GM21723 (cell line): ENCODE results near the gene DNMBP.
A peak's percentile ranks its signal among the peaks of the same experiment; 100 is the strongest.
"Not testable (repeated sequence)": the region's sequence is repeated elsewhere in the genome, so short reads cannot be mapped to it uniquely, and the experiment has no call there.

Source experiments
- ATAC-seq: cut with Tn5 transposase; IDR thresholded peaks from one replicate; pipeline ENCODE4 v1.9.1; 2021; ENCODE audit warnings: mild to moderate bottlenecking, moderate library complexity; ENCODE audit not compliant: unreplicated experiment

The DNMBP gene

GRCh38 chr10:99870123-99870730 is 139.5 kb downstream of the DNMBP start:
- no peak for ATAC-seq

GRCh38 chr10:99869581-99870122 is 140.1 kb downstream of the DNMBP start:
- no peak for ATAC-seq

- ATAC-seq: not testable (repeated sequence)
Observed at GRCh38 chr10:99867250-99867649, 142.5 kb downstream of the DNMBP start.

GRCh38 chr10:99863535-99864240 is 146.1 kb downstream of the DNMBP start:
- ATAC-seq: not testable (repeated sequence)

GRCh38 chr10:99860466-99860865 is 149.3 kb downstream of the DNMBP start:
- ATAC-seq: no peak

GRCh38 chr10:99859585-99859984 is 150.2 kb downstream of the DNMBP start:
- no peak for ATAC-seq

GRCh38 chr10:99858849-99859248 is 150.9 kb downstream of the DNMBP start:
- ATAC-seq: no peak

GRCh38 chr10:99855479-99856071 is 154.2 kb downstream of the DNMBP start:
- ATAC-seq: no peak

GRCh38 chr10:99854860-99855259 is 154.9 kb downstream of the DNMBP start:
- ATAC-seq: no peak

- ATAC-seq: no peak
Observed at GRCh38 chr10:99853655-99854054, 156.1 kb downstream of the DNMBP start.

GRCh38 chr10:99852481-99853213 is 157.1 kb downstream of the DNMBP start:
- no peak for ATAC-seq

GRCh38 chr10:99851825-99852224 is 157.9 kb downstream of the DNMBP start:
- ATAC-seq: no peak

- no peak for ATAC-seq
Observed at GRCh38 chr10:99850767-99851340, 158.9 kb downstream of the DNMBP start.

- no peak for ATAC-seq
Observed at GRCh38 chr10:99850021-99850766, 159.6 kb downstream of the DNMBP start.

- ATAC-seq: no peak
Observed at GRCh38 chr10:99849536-99849935, 160.2 kb downstream of the DNMBP start.

GRCh38 chr10:99849057-99849456 is 160.7 kb downstream of the DNMBP start:
- ATAC-seq: no peak

- ATAC-seq: peak; percentile 85
Observed at GRCh38 chr10:99845837-99846382, 163.8 kb downstream of the DNMBP start.

GRCh38 chr10:99844433-99844955 is 165.3 kb downstream of the DNMBP start:
- no peak for ATAC-seq

GRCh38 chr10:99843310-99843709 is 166.4 kb downstream of the DNMBP start:
- ATAC-seq: no peak

GRCh38 chr10:99841746-99842145 is 168.0 kb downstream of the DNMBP start:
- no peak for ATAC-seq
